ENCODE data around the gene PURA.
"Not testable (repeated sequence)": the region's sequence is repeated elsewhere in the genome, so short reads cannot be mapped to it uniquely, and the experiment has no call there.

Gene PURA

DNA sequence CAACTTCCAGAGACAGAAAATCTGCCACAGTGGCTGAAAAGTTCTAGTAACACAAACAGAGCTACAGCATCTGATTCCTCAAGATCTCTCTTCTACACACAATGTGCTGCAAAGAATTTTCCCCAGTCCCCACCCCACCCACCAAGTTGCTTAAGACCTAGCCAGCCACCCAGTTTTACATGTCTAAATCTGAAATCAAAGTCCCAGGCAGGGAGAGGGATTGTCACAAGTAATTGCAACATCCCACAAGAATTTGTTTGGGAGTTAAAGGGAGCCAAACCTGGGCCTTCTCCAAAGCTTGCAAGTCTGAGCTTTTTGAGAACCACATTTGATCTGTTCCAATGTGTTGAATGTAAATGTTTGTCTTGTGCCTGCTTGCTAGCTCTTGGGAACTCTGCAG is 27.3 kb downstream of the PURA start:
- DNase-seq, result no peak

DNA sequence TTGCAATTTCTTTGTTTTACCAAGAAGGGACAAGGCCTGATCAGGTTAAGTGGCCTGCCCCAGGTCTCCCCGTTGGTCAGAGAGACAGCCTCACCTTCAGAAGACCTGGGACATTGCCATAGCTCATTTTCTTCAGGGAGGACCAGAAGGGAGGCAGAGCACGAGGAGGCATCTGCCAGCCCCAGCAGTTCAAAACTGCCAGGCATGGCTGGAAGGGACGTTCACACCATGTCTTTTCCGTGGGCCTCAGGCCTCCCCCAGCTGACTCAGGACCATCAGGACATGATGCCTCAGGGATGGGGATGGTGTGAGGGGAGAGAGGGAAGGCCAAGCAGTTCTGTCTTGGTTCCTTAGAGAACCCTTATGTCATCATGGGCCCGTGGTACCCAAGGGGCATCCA is 28.3 kb downstream of the PURA start:
- DNase-seq, result no peak

DNA sequence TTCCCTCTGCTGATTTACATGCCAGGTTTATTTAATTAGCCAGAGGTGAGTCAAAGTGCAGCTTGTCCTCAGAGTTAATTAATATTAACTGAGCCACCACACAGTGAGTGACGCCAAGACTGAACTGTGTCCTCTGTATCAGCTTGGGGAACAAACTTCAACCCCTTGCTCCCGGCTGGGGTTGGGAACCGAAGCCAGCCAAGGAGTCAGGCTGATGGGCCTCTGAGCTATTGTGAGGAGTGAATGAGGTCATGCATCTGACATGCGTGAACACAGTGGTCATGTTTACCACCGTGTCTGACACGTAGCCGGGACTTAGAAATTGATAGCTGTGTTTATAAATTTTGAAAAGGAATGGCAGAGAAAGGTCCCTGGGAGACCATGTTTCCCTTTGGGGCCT is 28.9 kb downstream of the PURA start:
- DNase-seq, result no peak

DNA sequence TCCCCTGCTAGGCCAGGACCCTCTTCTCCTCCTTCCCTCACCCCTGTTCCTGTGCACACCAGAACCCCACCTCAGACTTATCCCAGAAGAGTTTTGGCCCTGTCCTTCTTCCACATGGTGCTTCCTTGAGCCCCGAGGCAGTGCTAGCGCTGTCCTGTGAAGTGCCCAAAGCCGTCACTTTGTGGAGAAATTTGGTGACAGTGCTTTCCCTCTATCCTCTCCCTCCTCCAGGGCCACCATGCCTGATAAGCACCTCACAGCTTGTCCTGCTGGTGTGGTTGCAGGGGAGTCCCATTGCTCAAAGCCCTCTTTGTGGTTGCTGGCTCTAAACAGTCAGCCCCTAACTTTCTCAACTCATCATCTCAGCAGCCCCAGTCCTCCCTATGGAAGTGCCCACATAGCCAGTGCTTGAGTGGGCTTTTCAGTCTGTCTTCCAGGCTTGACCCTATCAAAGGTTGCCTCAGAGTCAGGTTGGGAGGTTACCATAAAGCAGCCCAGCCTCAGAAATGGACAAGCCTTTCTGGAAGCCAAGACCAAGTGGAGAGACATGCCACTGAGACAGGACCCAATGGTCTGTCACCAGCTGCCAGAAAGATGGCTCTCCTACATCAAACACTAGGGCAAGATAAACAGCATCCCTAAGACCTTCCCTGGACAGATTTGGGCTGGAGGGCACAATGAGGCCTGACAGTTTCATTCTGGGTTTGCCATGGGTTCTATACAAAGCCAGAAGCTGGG is 29.8 kb downstream of the PURA start:
- no peak for DNase-seq

DNA sequence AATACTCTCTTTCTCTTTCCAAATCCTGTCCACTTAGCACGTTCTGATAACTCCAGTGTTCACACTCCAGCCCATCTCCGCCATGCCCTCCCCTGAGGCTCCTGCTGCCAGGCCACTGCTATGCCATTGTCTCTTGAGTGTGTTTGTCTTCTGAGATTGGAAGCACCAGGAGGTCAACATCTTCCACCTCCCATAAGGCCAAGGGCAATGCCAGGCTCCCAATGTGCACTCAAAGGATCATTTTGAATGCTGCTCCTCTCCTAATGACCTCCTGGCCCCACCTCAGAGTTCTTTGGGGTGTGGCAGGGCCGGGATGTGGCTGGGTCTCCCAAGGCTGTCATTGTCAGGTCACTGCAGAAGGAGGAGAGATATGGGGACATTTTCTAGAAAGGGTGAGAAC is 31.3 kb downstream of the PURA start:
- DNase-seq, result no peak

DNA sequence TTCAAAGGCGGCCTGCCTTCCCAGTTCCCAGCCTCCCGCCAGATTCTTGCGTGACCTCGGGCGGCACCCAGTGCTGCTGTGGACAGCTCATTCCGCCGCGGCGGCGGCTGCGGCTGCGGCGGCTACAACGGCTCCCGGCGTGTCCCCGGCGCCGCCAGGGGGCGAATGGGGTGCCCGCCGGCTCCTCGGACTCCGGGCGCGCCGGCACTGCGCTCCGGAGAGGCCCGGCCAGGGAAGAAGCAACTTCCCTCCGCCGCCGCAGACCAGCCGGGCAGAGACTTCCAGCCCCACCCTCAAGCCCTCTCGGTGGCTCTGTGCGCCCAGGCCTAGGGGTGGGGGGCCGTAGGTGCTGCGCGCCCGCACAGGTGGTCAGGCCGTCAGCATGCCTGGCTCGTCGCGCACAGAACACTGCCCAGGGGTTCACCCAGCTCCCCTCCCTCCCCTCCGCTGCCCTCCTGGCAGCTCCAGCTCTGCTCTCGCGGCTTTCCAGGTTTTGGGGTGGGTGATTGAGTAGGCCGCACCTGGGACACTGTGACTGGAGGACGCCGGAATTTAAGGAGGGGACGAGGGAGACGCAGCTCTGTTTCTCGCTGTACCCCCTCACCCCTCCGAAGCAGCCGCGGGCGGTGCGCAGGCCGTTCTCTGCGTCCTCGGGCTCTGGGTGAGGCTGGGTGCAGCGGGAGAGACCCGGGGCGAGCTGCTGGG is 32.1 kb downstream of the PURA start:
- no peak for DNase-seq

DNA sequence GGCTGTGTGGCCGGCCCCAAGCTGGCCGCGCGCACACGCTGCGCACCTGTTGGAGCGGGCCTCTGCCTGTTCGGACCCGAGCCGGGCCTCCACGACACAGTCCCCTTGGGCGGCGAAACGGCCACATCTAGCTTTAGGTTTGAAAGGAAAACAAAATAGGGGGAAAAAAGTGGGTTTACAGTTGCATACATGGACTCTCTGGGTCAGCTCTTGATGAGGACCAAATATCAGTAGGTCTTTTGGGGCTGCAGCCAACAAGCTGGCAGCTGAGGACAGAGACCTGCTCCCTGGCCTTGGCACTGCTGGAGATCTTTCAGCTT is 32.6 kb downstream of the PURA start:
- no peak for DNase-seq

DNA sequence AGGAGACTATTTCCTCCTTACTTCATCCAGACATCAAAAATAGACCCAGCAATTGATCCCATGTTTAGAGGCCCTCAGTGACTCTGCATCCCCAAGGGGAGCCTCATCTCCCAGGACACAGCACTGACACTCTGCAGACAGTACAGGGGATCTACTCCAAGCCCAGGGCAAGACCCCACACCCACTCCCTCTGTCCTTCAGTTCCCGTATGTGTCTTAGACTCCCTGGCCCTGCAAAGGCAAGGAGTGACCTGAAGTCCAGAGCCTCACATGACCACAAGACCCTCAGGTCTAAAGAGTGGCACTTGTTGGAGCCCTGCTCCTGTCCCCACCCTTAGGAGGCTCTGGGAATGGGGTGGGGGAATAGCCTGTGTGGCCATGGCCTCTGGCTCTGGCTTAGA is 33.6 kb downstream of the PURA start:
- no peak for DNase-seq

DNA sequence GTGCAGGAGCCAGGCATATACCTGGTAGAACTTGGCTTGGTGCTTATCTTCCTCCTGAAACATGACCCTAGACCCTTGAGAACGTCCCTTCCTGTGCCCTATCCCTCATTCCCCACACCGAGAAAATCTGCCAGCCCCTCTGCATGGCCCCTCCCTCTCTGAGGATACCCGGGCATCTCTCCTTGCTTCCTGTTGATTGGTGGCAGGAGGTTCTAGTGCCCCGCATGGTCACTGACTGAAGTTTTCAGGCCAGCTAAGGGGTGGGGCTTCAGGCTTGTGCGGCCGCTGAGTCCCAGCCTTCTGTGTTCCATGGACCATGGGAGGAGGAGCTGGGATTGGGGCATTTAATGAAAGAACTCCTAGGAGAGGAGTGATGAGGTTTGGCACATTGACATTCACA is 34.6 kb downstream of the PURA start:
- DNase-seq, result no peak

DNA sequence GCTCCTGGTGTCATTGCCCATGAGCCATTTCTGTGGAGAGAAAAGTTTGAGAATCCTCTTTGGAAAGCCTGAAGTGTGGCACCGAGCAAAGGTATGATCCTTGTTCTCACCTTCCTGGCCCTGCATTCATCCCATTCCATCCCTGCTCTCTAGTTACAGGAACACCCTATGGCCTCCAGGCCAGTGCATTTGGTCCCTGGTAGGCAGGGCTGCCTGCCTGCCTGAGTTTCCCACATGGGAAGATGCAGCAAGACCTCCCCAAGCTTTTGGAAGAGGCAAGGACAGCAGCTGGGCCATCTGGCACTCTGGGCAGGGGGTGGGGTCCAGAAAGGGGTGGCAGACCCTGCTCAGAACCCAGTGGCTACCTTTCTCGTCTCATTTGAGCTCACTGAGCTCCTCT is 36.3 kb downstream of the PURA start:
- no peak for DNase-seq

DNA sequence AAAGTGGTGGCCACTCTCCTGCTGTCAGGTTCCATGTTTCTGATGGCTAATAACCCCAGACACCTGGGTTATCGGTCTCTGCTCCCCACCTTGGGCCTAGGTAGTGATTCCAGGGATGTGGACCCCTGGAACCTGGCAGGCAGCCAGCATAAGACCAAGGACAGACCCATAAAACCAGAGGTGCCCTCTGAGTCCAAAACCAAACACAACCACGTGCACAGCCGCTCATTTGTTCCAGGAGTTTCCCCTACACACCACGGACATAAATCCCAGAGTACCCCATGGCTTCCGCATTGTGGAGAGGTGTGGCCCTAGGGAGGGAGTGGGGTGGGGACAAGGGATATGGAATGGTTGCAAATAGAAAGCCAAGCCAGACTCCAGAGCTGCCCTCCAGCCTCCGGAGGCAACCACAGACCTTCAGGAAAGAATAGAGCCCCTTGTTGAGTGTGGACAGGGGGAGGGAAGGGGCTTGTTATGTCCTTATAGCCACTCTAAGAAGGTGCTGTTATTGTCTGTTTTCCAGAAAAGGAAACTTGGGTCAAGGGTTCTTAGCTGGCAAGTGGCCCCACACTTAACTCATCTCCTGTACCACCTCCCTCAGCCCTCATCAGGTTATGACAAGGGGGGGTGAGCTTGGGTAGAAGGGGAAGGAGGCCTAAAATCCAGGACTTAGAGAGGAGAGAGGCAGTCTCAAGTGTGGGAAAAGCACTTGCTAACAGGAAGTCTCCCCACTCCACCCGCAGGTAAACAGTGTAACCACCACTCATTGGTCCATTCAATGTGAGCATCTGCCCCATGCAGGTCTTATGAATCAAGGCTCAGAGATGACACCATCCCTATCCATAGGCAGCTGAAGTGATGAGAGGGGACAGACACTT is 37.5 kb downstream of the PURA start:
- no peak for DNase-seq

DNA sequence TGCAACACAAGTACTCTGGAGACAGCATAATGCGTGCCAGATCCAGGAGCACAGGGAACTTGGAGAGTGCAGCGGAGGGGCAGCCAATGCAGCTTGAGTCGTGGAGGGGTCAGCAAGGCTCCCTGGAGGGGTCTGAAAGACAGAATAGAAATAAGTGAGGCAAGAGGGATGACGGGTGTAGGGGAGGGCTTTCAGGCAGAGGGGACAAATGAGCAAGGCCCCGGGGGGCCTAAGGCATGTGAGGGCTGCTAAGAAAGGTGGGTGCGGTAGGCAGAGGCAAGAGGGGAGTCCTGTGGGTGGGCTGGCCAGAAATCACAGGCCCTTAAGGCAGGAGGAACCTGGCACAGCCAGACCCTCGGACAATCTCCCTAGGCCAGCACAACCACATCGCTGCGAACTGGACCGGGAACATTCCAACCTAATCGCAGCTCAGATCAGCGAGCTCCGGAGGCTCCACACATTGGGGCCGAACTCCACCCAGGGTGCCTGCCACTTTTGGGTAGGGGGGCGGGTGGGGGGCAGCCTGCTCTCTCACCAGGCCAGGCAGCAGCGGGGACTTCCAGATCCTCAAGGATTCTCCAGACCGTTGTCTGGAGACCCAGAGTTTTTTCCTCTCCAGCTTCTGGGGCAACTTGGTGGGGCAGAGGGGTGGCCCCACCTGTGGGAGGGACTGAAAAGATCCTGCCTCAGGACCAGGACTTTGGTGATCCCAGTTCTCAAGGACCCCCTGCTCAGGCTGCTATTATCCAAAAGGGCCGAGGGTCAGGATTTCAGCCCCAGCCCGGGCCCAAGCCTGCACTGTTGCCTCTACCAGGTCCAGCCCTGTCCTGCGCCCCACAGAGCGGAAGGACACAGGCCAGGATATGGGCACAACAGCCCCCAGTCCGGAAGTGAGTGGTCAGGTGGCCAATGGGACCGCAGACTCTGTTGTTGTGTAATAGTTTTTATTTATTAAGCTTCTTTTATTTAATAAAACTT is 38.4 kb downstream of the PURA start:
- no peak for DNase-seq

DNA sequence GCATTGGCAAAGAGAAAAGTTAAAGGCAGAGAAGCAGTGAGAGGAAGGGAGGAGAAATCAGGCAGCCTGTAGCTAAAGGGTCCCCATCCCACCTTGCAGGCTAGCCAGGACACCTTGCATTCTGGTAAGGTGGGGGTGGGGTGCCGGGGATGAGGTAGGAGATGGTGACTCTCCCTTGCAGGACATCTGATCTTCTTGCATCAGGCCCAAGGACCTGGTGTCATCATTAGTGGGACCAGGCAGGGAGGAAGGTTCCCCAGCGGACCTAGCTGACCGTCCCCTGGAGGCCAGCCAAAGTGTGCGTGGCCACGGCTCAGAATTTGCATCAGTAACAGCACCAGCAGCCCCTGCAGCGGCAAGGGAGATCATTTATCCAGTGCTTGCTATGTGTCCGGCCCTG is 39.3 kb downstream of the PURA start:
- no peak for DNase-seq

DNA sequence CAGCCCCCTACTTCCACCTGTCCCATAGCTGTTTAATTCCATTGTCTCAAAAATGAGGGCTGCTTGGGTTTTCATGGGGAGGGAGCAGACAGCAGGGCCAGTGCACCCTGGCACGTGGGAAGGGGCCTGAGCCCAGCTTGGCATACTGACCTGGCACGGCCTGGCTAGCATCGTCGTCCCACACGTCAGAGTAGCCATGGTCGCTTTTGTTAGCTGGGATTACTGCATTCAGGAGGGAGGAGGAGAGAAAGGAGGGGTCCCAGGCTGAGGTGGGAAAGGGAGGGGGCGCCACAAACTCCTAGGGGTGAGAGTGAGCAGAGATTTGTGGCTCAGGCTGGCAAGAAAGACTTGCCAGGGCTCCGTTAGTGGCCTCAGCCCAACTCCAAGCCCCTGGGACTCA is 40.0 kb downstream of the PURA start:
- DNase-seq, result no peak

DNA sequence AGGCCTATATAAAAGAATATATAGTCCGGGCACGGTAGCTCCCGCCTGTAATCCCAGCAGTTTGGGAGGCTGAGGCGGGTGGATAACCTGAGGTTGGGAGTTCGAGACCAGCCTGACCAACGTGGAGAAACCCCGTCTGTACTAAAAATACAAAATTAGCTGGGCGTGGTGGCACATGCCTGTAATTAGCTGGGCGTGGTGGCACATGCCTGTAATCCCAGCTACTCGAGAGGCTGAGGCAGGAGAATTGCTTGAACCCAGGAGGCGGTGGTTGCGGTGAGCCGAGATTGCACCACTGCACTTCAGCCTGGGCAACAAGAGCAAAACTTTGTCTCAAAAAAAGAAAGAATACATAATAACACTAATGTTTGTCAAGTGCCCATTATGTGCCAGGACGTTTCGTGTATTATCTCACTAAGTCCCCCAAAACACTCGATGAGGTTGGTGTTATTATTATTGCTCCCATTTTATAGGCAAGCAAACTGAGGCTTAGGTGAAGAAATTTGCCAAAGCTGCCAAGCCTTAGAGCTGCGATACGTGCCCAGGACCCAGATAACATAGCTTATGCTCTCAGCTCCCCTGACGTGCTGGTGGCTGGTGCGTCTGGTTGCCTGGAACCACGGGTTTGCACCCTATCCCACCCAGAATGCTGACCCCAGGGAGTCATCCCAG is 40.9 kb downstream of the PURA start:
- not testable (repeated sequence) for DNase-seq

DNA sequence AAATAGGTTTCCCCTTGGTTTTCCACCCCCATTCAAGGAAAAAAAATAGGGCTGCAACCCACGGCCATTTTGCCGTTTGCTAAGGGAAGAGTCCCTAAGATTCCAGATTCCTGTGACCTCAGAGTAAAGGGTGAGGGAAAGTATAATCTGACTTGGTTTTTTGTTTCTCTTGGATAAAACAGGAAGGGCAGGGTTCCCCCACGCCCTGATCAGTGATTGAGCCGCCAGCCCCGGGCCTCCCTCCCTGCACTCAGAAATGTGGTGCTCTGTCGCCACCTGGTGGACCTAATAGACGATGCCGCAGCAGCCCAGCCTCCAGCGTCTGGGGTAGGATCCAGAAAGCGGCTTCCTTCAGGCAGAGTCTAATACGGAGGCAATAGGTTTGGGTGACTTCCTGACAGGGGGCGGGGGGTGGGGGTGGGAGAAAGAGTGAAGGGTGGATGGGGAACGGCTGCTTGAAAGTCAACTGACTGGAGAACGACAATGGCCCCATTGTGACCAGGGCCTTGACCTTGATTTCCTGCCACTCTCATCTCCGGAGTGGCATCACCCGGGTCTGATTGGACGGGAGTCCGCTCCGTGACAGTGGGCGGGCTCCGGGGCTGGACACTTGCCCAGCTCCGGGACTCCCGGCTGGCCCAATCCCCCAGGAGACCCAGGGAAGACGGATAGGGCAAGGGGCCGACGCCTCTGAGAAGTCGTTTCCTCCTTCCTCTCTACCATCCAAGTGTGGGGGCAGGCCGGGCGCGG is 43.3 kb downstream of the PURA start:
- peak; percentile 34 for DNase-seq

DNA sequence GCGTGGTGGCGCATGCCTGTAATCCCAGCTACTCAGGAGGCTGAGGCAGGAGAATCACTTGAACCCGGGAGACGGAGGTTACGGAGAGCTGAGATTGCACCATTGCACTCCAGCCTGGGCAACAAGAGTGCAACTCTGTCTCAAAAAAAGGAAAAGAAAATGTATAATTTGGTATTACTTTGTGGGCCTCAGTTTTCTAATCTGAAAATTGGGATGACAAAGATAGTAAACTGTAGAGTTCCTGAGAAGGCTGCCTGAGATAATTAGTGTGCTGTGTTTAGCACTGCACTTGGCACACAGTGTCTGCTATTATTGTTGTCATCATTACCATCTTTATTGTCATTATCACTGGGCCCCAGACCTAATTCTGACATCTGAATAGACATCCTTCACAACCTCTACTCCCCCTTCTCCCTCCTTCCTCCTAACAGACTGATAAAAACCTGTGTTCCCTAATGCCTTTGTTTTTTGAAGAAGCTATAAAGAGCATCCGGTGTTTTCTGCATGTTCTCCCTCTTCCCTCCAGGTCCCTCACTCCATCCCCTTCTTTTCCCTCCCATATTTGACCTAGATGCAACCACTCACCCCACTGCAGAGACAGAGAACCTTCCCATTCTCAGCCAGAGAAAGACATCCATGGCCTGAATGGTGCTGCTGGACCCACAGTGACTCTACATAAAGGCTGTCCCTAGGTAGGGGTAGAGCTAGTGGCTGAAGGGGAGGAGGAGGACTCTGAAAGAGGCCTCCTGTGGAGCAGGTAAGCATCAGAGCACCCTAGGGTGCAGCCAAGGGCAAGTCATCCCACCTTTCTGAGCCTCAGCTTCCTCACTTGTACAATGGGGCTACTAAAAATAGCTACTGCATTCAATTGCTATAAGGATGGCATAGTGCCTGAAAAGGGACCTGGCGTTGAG is 45.4 kb downstream of the PURA start:
- no peak for DNase-seq

DNA sequence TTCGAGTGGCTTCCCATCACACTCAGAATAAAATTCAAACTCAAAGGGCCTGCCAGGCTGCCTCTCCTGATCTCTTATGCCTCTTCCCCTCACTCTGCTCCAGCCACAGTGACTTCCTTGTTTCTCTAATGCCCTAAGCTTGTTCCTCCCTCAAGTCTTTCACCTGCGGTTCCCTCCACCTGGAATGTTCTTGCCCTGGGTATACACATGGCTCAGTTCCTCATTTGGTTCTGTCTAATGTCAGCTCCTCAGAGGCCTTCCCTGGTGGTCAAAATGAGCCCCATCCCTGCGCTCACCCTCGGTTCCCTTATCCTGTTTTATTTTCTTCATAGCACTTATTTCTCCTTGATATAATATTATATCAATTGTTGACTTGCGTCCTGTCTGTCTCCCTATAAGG is 48.4 kb downstream of the PURA start:
- no peak for DNase-seq

DNA sequence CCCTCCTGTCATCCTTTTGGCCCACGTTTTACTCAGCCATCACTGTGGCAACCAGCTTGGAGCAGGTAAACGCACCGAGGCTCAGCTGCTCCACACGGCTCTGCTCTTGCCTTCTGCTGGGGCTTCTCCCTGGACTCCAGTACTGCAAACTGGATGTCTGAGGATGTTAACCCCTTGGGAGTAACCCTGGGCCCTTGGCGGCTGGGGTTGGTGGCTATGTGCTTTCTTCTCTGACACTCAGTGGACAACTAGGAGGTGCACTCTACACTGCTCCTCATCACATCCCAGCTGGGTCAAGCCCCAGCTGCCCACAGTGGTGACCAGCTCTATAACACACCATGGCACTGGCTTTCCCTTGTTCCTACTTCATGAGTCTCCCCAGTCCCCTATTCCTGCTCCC is 48.9 kb downstream of the PURA start:
- DNase-seq, result no peak
